Panc1 (cell line): Measurements from ENCODE around the gene ACSS3. TPM values are rescaled to one million over a fixed set of nuclear protein-coding genes. Genes with fewer than 3 reads are reported as not detected.

Source experiments
- ATAC-seq: fragments of 200-7000 bp; cut with Tn5 transposase; 2 replicates; pipeline ENCODE4 v1.9.1; 2020; ENCODE audit warnings: mild to moderate bottlenecking, moderate library complexity
- BruUV-seq: library from RNA; stranded (reverse); fragments of 400-500 nt; replicated peaks from 2 replicates; lab custom pipeline; 2021; lab: Mats Ljungman, UMichigan
- CTCF ChIA-PET: fragments of 300-600 bp; sonication (Branson Sonifier 250); formaldehyde crosslinking; loops from one replicate; lab custom pipeline; 2022; ENCODE audit warnings: antibody characterized with exemption; lab: Charles Lee
- POLR2A ChIA-PET: fragments of 300-600 bp; sonication (Branson Sonifier 250); formaldehyde crosslinking; loops from one replicate; lab custom pipeline; 2022; ENCODE audit warnings: antibody characterized with exemption; lab: Charles Lee
- DNase-seq: peaks from one replicate; pipeline ENCODE4 v3.0.0-alpha.2; 2010; ENCODE audit warnings: low read depth, low spot score
- H3K27ac ChIP-seq: 2 replicates; pipeline ENCODE4 v1.5.1; 2011; ENCODE audit warnings: mild to moderate bottlenecking, low read length, inconsistent platforms
- H3K27me3 ChIP-seq: fragments of 200-500 bp; sonication (Bioruptor generic); 2 replicates; pipeline ENCODE4 v1.6.0; 2014; ENCODE audit warnings: low read length, inconsistent platforms; ENCODE audit not compliant: control insufficient read depth, insufficient read depth
- H3K36me3 ChIP-seq: fragments of 200-500 bp; sonication (Bioruptor generic); 2 replicates; pipeline ENCODE4 v1.5.1; 2014; ENCODE audit warnings: inconsistent platforms, mild to moderate bottlenecking, low read length, moderate library complexity; ENCODE audit not compliant: control insufficient read depth, insufficient read depth
- H3K4me1 ChIP-seq: 2 replicates; pipeline ENCODE4 v1.5.1; 2011; ENCODE audit warnings: inconsistent platforms, mild to moderate bottlenecking, low read length, moderate library complexity; ENCODE audit not compliant: control insufficient read depth, insufficient read depth
- H3K4me3 ChIP-seq, 2 experiments: 2 replicates each; pipeline ENCODE4 v1.5.1; 2011 to 2012; ENCODE audit warnings: low read depth in 2 of 2, low read length in 2 of 2, mild to moderate bottlenecking in 2 of 2, inconsistent platforms in 1 of 2, moderate library complexity in 1 of 2
- H3K9me3 ChIP-seq: fragments of 200-500 bp; sonication (Bioruptor generic); 2 replicates; pipeline ENCODE4 v1.5.1; 2014; ENCODE audit warnings: low read depth, mild to moderate bottlenecking, inconsistent platforms, low read length, moderate library complexity; ENCODE audit not compliant: control insufficient read depth, insufficient read depth
- POLR2AphosphoS5 ChIP-seq: IDR thresholded peaks from 2 replicates; pipeline ENCODE4 v1.6.1; 2012; ENCODE audit warnings: mild to moderate bottlenecking, low read depth, low read length, moderate library complexity
- SIN3A ChIP-seq: IDR thresholded peaks from 2 replicates; pipeline ENCODE4 v1.6.1; 2012; ENCODE audit warnings: low read depth, mild to moderate bottlenecking, low read length, moderate library complexity, borderline replicate concordance; ENCODE audit not compliant: insufficient read depth
- TCF7L2 ChIP-seq: IDR thresholded peaks from 2 replicates; pipeline ENCODE4 v1.6.1; 2011; ENCODE audit warnings: mild to moderate bottlenecking, low read depth, low read length, inconsistent platforms
- in situ Hi-C: cut with HindIII; loops from 2 replicates; pipeline ENCODE4 v1.10.0; 2016; ENCODE audit warnings: low sequenced_read_pairs, low pct_unique_long_range_greater_than_20kb
- intact Hi-C: fragments of 100-400 bp; cut with micrococcal nuclease; formaldehyde crosslinking; loops from one replicate; pipeline ENCODE4 v1.10.0; 2022; ENCODE audit not compliant: unreplicated experiment
- total RNA-seq: library from RNA; stranded (reverse); gene quantifications from one replicate; pipeline ENCODE4 v1.2.1, GENCODE V29; 2021; ENCODE audit not compliant: unreplicated experiment
- TF ChIP-seq, protein P1 (sequence below), 2 experiments: IDR thresholded peaks; 2 replicates each; pipeline ENCODE4 v1.6.1; 2011 to 2012; ENCODE audit warnings: low read depth in 2 of 2, control low read depth in 1 of 2, low read length in 1 of 2, mild to moderate bottlenecking in 1 of 2, moderate library complexity in 1 of 2; ENCODE audit not compliant: insufficient read depth in 1 of 2
- TF ChIP-seq, protein P2 (sequence below): fragments of 450-650 bp; IDR thresholded peaks from 2 replicates; pipeline ENCODE4 v1.5.1; 2017; ENCODE audit warnings: mild to moderate bottlenecking

Gene ACSS3
- total RNA-seq, 1 experiment from 2014 or later = 0.10 TPM

DNA sequence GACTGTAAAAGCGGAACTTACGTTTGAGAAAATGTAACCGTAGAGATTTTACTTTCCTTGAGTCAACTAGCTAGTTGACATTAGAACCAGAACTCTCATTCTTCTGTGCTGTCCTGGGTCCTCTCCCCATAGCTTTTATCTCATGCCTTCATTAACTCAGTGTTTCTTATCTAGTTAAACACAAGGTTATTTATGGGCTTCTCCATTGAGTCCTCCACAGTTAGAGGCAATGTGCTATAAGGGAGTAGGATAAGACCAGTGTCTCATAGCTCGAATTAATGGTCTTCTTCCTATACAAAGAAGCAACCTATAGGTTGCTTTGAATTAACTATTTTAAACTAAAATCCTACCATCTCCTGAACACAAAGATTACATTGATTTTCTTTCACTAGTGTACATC, 129.8 kb downstream of the ACSS3 start:
- no peaks in the 10 kb centered on the region for H3K9me3 ChIP-seq
- intact Hi-C loops = no loop called here

GRCh38 chr12:81208187-81208911, 130.5 kb downstream of the ACSS3 start:
- intact Hi-C loops = no loop called here
- DNase-seq (no peak), ATAC-seq (no peak)
- no peaks in the 10 kb centered on the region for H3K27me3 ChIP-seq
- in situ Hi-C loops = no loop called here
- ChIA-PET CTCF (no interaction called here), POLR2A (no interaction called here)
- BruUV-seq = no TSS peak
- no peak overlapping the region for H3K4me3 ChIP-seq
- no peak overlapping the region for H3K27ac ChIP-seq
- H3K4me1 ChIP-seq = no peaks in the 10 kb centered on the region; the same call in 1 of the 2 replicates
- H3K9me3 ChIP-seq = no peaks in the 10 kb centered on the region
- H3K36me3 ChIP-seq = no peaks in the 10 kb centered on the region
- TF ChIP-seq POLR2AphosphoS5 = no peak
- TF ChIP-seq, protein P1, sequence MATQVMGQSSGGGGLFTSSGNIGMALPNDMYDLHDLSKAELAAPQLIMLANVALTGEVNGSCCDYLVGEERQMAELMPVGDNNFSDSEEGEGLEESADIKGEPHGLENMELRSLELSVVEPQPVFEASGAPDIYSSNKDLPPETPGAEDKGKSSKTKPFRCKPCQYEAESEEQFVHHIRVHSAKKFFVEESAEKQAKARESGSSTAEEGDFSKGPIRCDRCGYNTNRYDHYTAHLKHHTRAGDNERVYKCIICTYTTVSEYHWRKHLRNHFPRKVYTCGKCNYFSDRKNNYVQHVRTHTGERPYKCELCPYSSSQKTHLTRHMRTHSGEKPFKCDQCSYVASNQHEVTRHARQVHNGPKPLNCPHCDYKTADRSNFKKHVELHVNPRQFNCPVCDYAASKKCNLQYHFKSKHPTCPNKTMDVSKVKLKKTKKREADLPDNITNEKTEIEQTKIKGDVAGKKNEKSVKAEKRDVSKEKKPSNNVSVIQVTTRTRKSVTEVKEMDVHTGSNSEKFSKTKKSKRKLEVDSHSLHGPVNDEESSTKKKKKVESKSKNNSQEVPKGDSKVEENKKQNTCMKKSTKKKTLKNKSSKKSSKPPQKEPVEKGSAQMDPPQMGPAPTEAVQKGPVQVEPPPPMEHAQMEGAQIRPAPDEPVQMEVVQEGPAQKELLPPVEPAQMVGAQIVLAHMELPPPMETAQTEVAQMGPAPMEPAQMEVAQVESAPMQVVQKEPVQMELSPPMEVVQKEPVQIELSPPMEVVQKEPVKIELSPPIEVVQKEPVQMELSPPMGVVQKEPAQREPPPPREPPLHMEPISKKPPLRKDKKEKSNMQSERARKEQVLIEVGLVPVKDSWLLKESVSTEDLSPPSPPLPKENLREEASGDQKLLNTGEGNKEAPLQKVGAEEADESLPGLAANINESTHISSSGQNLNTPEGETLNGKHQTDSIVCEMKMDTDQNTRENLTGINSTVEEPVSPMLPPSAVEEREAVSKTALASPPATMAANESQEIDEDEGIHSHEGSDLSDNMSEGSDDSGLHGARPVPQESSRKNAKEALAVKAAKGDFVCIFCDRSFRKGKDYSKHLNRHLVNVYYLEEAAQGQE (IDR thresholded peaks at IDR 0.05; ENCODE audit: insufficient read depth in 1 of 2, low read depth in 2 of 2, low read length in 1 of 2) = no peak
- no peak for TF ChIP-seq TCF7L2
- TF ChIP-seq SIN3A = no peak
- TF ChIP-seq, protein P2, sequence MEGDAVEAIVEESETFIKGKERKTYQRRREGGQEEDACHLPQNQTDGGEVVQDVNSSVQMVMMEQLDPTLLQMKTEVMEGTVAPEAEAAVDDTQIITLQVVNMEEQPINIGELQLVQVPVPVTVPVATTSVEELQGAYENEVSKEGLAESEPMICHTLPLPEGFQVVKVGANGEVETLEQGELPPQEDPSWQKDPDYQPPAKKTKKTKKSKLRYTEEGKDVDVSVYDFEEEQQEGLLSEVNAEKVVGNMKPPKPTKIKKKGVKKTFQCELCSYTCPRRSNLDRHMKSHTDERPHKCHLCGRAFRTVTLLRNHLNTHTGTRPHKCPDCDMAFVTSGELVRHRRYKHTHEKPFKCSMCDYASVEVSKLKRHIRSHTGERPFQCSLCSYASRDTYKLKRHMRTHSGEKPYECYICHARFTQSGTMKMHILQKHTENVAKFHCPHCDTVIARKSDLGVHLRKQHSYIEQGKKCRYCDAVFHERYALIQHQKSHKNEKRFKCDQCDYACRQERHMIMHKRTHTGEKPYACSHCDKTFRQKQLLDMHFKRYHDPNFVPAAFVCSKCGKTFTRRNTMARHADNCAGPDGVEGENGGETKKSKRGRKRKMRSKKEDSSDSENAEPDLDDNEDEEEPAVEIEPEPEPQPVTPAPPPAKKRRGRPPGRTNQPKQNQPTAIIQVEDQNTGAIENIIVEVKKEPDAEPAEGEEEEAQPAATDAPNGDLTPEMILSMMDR = no peak

More for the DNA sequence above, 129.8 kb downstream of the ACSS3 start:
- no peaks in the 10 kb centered on the region; the same call in 1 of the 2 replicates for H3K4me1 ChIP-seq
- no TSS peak for BruUV-seq
- no peak for DNase-seq
- no peak overlapping the region for H3K4me3 ChIP-seq
- no peaks in the 10 kb centered on the region for H3K36me3 ChIP-seq
- H3K27ac ChIP-seq = no peak overlapping the region
- no peak for ATAC-seq
- no peaks in the 10 kb centered on the region for H3K27me3 ChIP-seq
- in situ Hi-C loops = no loop called here
- ChIA-PET CTCF (no interaction called here), POLR2A (no interaction called here)
- TF ChIP-seq, protein P1 (IDR thresholded peaks at IDR 0.05; ENCODE audit: insufficient read depth in 1 of 2, low read depth in 2 of 2, low read length in 1 of 2) = no peak
- TF ChIP-seq, protein P2 = no peak
- TF ChIP-seq TCF7L2 = no peak
- TF ChIP-seq SIN3A = no peak
- TF ChIP-seq POLR2AphosphoS5 = no peak
